Erythroblast (primary cell): Measurements from ENCODE around the gene BASP1.

Experiments
- GATA1 ChIP-seq: IDR thresholded peaks from 2 replicates; pipeline ENCODE4 v1.6.1; 2011; ENCODE audit warnings: low read depth, mild to moderate bottlenecking, control low read depth, low read length, moderate library complexity
- POLR2A ChIP-seq: IDR thresholded peaks from 2 replicates; pipeline ENCODE4 v1.6.1; 2011; ENCODE audit warnings: mild to moderate bottlenecking, low read length

- TF ChIP-seq POLR2A, result no peak
- no peak for TF ChIP-seq GATA1
Observed at GRCh38 chr5:17283121-17283415, 65.6 kb downstream of the BASP1 start.
